ES-I3 (cell line): ENCODE data around the gene NRP2.
A peak's percentile ranks its signal among the peaks of the same experiment; 100 is the strongest.

ENCODE experiments used
- H3K36me3 ChIP-seq: 2 replicates; pipeline ENCODE4 v1.6.1; 2013; ENCODE audit warnings: mild to moderate bottlenecking, low read length, control low read depth, moderate library complexity; ENCODE audit not compliant: insufficient read depth
- H3K4me1 ChIP-seq: 2 replicates; pipeline ENCODE4 v1.6.1; 2013; ENCODE audit warnings: mild to moderate bottlenecking, control low read depth, low read length; ENCODE audit not compliant: insufficient read depth
- H3K9ac ChIP-seq: 2 replicates; pipeline ENCODE4 v1.6.1; 2013; ENCODE audit warnings: low read depth, mild to moderate bottlenecking, low read length, moderate library complexity
- H3K9me3 ChIP-seq: 2 replicates; pipeline ENCODE4 v1.6.1; 2013; ENCODE audit warnings: mild to moderate bottlenecking, low read length, moderate library complexity; ENCODE audit not compliant: control insufficient read depth, insufficient read depth

Gene NRP2

GRCh38 chr2:205760157-205760556 is 77.9 kb downstream of the NRP2 start:
- Histone ChIP-seq H3K36me3 (no peaks in the 10 kb centered on the region), H3K4me1 (peaks cover 22% of the 10 kb centered on the region), H3K9ac (no peak overlapping the region), H3K9me3 (no peaks in the 10 kb centered on the region)

- Histone ChIP-seq H3K9ac (no peak overlapping the region), H3K9me3 (no peaks in the 10 kb centered on the region), H3K36me3 (no peaks in the 10 kb centered on the region), H3K4me1 (peaks cover 20% of the 10 kb centered on the region)
Measured at GRCh38 chr2:205761421-205761820, 79.1 kb downstream of the NRP2 start.

DNA sequence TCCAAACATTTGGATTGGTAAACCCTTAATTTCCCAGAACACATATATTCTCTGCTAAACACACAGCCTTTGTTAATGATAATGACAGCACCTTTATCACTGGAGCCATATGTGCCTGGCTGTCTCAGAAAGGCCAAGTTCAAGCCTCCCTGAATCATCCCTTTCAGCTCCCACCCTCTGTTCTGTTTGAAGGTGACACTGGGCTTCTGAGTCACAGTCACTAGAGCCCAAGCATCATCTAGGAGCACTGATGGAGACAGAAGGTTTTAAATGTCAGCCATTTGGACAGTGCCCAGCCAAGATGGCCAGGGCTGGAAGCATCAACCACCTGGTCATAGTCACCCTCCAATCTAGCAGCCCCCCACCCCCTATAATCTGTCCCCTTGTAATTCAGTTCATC is 80.6 kb downstream of the NRP2 start:
- Histone ChIP-seq H3K36me3 (peaks cover 3% of the 10 kb centered on the region; the same call in 1 of the 2 replicates), H3K4me1 (peaks cover 11% of the 10 kb centered on the region), H3K9ac (no peak overlapping the region), H3K9me3 (no peaks in the 10 kb centered on the region)

DNA sequence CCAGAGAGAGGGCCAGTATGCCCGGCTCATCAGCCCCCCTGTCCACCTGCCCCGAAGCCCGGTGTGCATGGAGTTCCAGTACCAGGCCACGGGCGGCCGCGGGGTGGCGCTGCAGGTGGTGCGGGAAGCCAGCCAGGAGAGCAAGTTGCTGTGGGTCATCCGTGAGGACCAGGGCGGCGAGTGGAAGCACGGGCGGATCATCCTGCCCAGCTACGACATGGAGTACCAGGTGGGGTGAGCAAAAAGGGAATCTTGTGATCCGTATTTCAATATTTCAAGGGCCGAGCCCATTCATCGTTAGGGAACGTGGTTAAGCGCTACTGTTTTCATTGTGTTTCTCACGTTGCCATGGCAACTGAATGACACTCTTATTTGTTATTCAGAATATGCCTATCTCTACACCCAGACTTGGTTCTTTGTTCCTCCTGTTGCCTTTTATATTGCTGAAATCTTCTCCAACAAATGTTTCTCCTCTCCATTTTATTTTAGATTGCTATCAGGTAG is 81.5 kb downstream of the NRP2 start:
- Histone ChIP-seq H3K4me1 (peaks cover 6% of the 10 kb centered on the region), H3K36me3 (peaks cover 5% of the 10 kb centered on the region; the same call in 1 of the 2 replicates), H3K9me3 (no peaks in the 10 kb centered on the region), H3K9ac (peak overlapping the region; percentile 25; the same call in 1 of the 2 replicates)

DNA sequence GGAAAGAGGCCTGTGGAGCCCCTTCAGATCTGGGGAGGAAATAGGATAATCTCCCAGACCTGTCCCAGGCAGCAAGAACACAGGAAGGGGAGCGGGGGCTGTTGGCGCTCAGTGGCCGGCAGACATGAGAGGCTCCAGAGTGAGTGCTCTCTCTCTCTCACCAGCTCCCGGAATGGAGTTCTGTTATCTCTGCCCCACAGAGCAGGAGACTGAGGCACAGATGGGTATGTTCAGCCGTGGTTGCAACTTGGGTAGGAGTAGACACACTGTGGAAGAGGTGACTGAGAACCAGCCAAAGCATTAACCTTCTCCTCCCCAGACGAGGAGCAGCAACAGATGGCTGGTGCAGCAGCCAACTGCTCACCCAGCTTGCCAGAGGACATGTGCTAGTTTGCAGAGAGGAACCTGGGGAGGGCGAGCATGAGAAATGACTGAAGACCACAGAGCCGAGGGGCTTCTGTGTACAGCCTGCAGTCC is 82.0 kb downstream of the NRP2 start:
- H3K4me1 ChIP-seq: peaks cover 6% of the 10 kb centered on the region
- peaks cover 5% of the 10 kb centered on the region; the same call in 1 of the 2 replicates for H3K36me3 ChIP-seq
- no peaks in the 10 kb centered on the region for H3K9me3 ChIP-seq
- H3K9ac ChIP-seq: peak overlapping the region; percentile 25; the same call in 1 of the 2 replicates

- Histone ChIP-seq H3K4me1 (peaks cover 6% of the 10 kb centered on the region), H3K36me3 (peaks cover 5% of the 10 kb centered on the region; the same call in 1 of the 2 replicates), H3K9ac (no peak overlapping the region), H3K9me3 (no peaks in the 10 kb centered on the region)
Measured at GRCh38 chr2:205765151-205765550, 82.8 kb downstream of the NRP2 start.

DNA sequence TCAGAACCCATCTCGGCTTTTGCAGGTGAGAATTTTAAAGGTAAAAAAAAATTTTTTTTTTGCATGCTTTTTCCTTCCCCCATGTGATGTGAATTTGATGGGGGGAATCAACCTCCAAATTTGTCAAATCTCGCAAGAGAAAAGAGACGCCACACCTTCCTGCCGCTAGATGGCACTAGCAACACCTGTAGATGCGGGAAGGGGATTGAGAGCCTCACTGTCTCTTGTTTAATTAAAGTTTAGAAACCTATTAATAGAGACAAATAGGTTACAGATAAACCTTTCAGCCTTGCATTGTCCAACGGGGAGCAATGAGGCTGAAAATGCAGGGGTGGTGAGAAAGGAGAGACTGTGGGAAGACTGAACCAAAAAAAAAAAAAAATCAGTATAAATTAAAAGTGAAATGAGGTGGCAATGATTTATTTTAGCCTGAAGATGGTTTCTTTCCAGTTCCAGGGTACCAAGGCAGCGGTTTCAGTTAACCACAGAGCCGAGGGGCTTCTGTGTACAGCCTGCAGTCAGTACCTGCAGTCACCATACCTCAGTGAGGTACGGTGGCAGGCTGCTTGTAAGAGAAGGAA is 84.6 kb downstream of the NRP2 start:
- Histone ChIP-seq H3K9ac (no peak overlapping the region), H3K9me3 (no peaks in the 10 kb centered on the region), H3K4me1 (peaks cover 6% of the 10 kb centered on the region), H3K36me3 (peaks cover 5% of the 10 kb centered on the region; the same call in 1 of the 2 replicates)

- Histone ChIP-seq H3K4me1 (peaks cover 6% of the 10 kb centered on the region), H3K9me3 (no peaks in the 10 kb centered on the region), H3K36me3 (peaks cover 5% of the 10 kb centered on the region; the same call in 1 of the 2 replicates), H3K9ac (no peak overlapping the region)
Measured at GRCh38 chr2:205767617-205768016, 85.3 kb downstream of the NRP2 start.

- Histone ChIP-seq H3K9ac (no peak overlapping the region), H3K36me3 (peaks cover 5% of the 10 kb centered on the region; the same call in 1 of the 2 replicates), H3K4me1 (peaks cover 1% of the 10 kb centered on the region; the same call in 1 of the 2 replicates), H3K9me3 (no peaks in the 10 kb centered on the region)
Measured at GRCh38 chr2:205768341-205768740, 86.0 kb downstream of the NRP2 start.

DNA sequence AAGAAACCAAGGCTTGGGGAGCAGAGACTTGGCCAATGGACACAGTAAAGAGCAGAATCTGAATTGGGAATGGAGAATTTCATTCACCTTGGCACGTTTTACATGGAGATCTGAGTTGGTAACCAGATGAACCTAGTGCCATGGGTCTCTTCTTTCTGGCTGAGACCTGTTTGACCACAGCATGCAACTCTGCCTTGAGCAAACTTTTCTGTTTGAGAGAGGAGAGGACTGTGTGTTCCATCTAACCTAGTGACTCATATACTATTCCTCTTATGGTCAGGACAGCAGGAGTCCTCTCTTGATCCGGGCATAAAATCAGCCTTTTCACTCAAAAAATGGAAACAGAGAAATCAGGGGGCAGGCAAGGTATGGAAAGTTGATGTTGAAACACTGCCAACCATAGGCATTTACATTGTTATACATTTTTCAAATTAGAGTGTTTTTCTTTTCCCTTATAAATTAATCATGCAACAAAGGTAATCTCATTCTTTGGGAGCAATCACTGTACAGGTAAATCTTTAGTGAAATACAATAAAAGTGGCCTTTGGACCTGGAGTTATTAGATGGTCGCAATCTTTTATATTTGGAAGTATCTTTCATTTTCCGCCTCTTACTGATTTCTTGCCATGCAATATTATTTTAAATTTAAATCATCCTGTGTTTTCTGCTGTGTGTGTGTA is 86.7 kb downstream of the NRP2 start:
- no peak overlapping the region for H3K9ac ChIP-seq

GRCh38 chr2:205769495-205769850 is 87.2 kb downstream of the NRP2 start:
- Histone ChIP-seq H3K36me3 (peaks cover 5% of the 10 kb centered on the region; the same call in 1 of the 2 replicates), H3K4me1 (no peaks in the 10 kb centered on the region; the same call in 1 of the 2 replicates), H3K9me3 (no peaks in the 10 kb centered on the region), H3K9ac (no peak overlapping the region)

More for the DNA sequence above, 86.7 kb downstream of the NRP2 start:
- Histone ChIP-seq H3K36me3 (peaks cover 5% of the 10 kb centered on the region; the same call in 1 of the 2 replicates), H3K4me1 (no peaks in the 10 kb centered on the region; the same call in 1 of the 2 replicates), H3K9me3 (no peaks in the 10 kb centered on the region)

DNA sequence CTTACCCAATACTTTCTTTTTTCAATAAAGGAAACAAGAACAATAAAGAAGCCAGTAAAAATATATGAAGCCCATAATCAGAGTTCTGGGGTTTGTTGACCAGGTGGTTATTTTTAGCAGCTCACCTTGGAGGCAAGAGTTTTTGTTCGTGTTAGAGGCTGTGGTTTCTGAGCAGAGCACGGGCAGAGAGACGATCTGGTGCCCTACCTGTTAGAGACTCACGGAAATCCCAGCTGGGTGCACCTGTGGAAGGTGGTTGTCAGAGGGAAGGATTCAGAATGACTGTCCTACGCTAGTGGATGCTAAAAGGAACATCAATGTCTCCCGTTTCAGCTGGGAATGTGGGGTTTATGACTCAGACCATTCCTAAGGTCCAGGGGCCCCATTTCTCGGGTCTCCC is 87.6 kb downstream of the NRP2 start:
- no peaks in the 10 kb centered on the region; the same call in 1 of the 2 replicates for H3K4me1 ChIP-seq
- H3K36me3 ChIP-seq: peaks cover 5% of the 10 kb centered on the region; the same call in 1 of the 2 replicates
- H3K9me3 ChIP-seq: no peaks in the 10 kb centered on the region
- no peak overlapping the region for H3K9ac ChIP-seq

DNA sequence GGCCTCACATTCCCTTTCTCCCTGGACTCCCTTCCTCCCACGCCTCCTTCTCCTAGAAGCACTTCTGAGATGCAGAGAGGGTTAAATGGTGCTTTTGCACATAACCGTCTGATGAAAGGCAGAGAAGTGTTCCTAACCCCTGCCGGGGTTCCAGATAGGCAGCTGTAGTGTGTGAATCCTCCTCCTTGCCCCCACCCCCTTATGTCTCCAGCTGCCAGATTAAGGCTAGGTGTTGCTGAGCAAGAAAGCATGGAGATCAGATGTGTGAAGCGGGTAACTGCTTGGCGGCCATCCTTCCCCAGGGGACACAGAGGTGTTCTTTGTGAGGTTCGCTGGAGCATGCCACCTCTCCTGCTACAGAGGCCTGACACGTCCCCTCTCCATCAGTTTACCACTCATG is 88.3 kb downstream of the NRP2 start:
- Histone ChIP-seq H3K36me3 (peaks cover 5% of the 10 kb centered on the region; the same call in 1 of the 2 replicates), H3K4me1 (no peaks in the 10 kb centered on the region; the same call in 1 of the 2 replicates), H3K9me3 (no peaks in the 10 kb centered on the region), H3K9ac (no peak overlapping the region)

DNA sequence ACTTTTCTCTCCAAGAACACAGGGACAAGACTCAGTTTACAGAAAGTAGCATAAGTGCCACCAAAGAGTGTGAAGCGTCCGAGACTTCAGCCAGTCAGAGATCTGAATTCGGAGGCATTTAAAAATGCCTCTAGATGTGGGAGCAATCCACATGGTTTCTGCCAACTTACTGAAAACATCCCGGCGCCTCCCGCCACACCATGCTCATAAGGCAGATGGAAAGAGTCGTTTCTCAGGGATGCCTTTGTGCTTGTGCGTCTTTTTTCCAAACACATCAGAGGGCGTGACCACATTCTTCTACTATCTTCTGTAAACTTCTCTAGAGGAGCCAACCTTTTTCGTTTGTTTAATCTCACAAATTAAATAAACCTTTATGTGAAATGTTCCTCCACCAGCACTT is 88.7 kb downstream of the NRP2 start:
- Histone ChIP-seq H3K36me3 (peaks cover 5% of the 10 kb centered on the region; the same call in 1 of the 2 replicates), H3K4me1 (no peaks in the 10 kb centered on the region; the same call in 1 of the 2 replicates), H3K9ac (no peak overlapping the region), H3K9me3 (no peaks in the 10 kb centered on the region)
